Measurements from ENCODE around the gene ZNF628. TPM values are rescaled to one million over a fixed set of nuclear protein-coding genes. Genes with fewer than 3 reads are reported as not detected.
"Not testable (repeated sequence)": the region's sequence is repeated elsewhere in the genome, so short reads cannot be mapped to it uniquely, and the experiment has no call there.

The ZNF628 gene
- 2.7 and 9.2 TPM in 2 replicates for total RNA-seq (2014; rRNA removed)
- polyA plus RNA-seq (2012) = 4.3 TPM

- DNase-seq (ENCODE audit: low read depth) = peak; percentile 98
Observed at GRCh38 chr19:55476100-55476775, at the start of gene ZNF628. ZNF628 (plus strand) TSS chr19:55476617; CDS start chr19:55479911, 3,294 bp downstream.

GRCh38 chr19:55431183-55431582 lies 45.2 kb upstream of the ZNF628 start:
- DNase-seq (ENCODE audit: low read depth) = no peak

- DNase-seq (ENCODE audit: low read depth) = no peak
Observed at GRCh38 chr19:55432241-55432959, 44.0 kb upstream of the ZNF628 start.

GRCh38 chr19:55433292-55433691 lies 43.1 kb upstream of the ZNF628 start:
- no peak for DNase-seq (ENCODE audit: low read depth)

GRCh38 chr19:55434356-55434919 lies 42.0 kb upstream of the ZNF628 start:
- DNase-seq (ENCODE audit: low read depth) = no peak

- DNase-seq (ENCODE audit: low read depth) = no peak
Observed at GRCh38 chr19:55435020-55435419, 41.4 kb upstream of the ZNF628 start.

GRCh38 chr19:55436847-55437246 lies 39.6 kb upstream of the ZNF628 start:
- no peak for DNase-seq (ENCODE audit: low read depth)

- peak; percentile 54 for DNase-seq (ENCODE audit: low read depth)
Observed at GRCh38 chr19:55437410-55437809, 39.0 kb upstream of the ZNF628 start.

- DNase-seq (ENCODE audit: low read depth) = no peak
Observed at GRCh38 chr19:55439052-55439451, 37.4 kb upstream of the ZNF628 start.

- DNase-seq (ENCODE audit: low read depth) = no peak
Observed at GRCh38 chr19:55440411-55441105, 35.9 kb upstream of the ZNF628 start.

GRCh38 chr19:55441319-55441691 lies 35.1 kb upstream of the ZNF628 start:
- DNase-seq (ENCODE audit: low read depth) = no peak

GRCh38 chr19:55441692-55442321 lies 34.6 kb upstream of the ZNF628 start:
- no peak for DNase-seq (ENCODE audit: low read depth)

- no peak for DNase-seq (ENCODE audit: low read depth)
Observed at GRCh38 chr19:55442372-55442961, 34.0 kb upstream of the ZNF628 start.

GRCh38 chr19:55443045-55443823 lies 33.2 kb upstream of the ZNF628 start, which contains the start of gene SHISA7:
SHISA7 (minus strand) TSS chr19:55443300; CDS start chr19:55442863, 437 bp downstream.
- DNase-seq (ENCODE audit: low read depth) = no peak

- DNase-seq (ENCODE audit: low read depth) = no peak
Observed at GRCh38 chr19:55443824-55444480, 32.5 kb upstream of the ZNF628 start.

GRCh38 chr19:55444646-55445045 lies 31.8 kb upstream of the ZNF628 start:
- no peak for DNase-seq (ENCODE audit: low read depth)

GRCh38 chr19:55446060-55446459 lies 30.4 kb upstream of the ZNF628 start:
- no peak for DNase-seq (ENCODE audit: low read depth)

GRCh38 chr19:55447421-55448174 lies 28.8 kb upstream of the ZNF628 start:
- DNase-seq (ENCODE audit: low read depth) = peak; percentile 52

- DNase-seq (ENCODE audit: low read depth) = not testable (repeated sequence)
Observed at GRCh38 chr19:55448175-55448490, 28.3 kb upstream of the ZNF628 start.
